RCC 7860 (cell line): ENCODE measurements around the gene FAM162A.

Experiments used
- DNase-seq: peaks from one replicate; pipeline ENCODE4 v3.0.0-alpha.2; 2015; ENCODE audit warnings: low spot score
- FAIRE-seq: peaks from 2 replicates; lab custom pipeline; 2012; peaks lifted over from hg19 to GRCh38; lab: Jason Lieb, UNC

FAM162A gene

GRCh38 chr3:122383771-122384697 is at the start of gene FAM162A:
Gene FAM162A, plus strand, starts transcription at chr3:122384182. Its CDS starts 84 bp downstream, at chr3:122384266.
- no peak for FAIRE-seq

GRCh38 chr3:122342803-122343202 is 41.2 kb upstream of the FAM162A start:
- no peak for DNase-seq

More at GRCh38 chr3:122383771-122384697, at the start of gene FAM162A:
- peak; percentile 84 for DNase-seq

GRCh38 chr3:122343654-122344053 is 40.3 kb upstream of the FAM162A start:
- DNase-seq: no peak
- FAIRE-seq: no peak

More at GRCh38 chr3:122342803-122343202, 41.2 kb upstream of the FAM162A start:
- no peak for FAIRE-seq

- FAIRE-seq (no peak), DNase-seq (no peak)
These were observed 34.8 kb upstream of the FAM162A start for GRCh38 chr3:122349171-122349570.

GRCh38 chr3:122350814-122351418 is 33.1 kb upstream of the FAM162A start:
- FAIRE-seq (no peak), DNase-seq (no peak)

- FAIRE-seq (no peak), DNase-seq (no peak)
These were observed 32.4 kb upstream of the FAM162A start for GRCh38 chr3:122351612-122352011.

- DNase-seq (no peak), FAIRE-seq (no peak)
These were observed 30.8 kb upstream of the FAM162A start for GRCh38 chr3:122353215-122353614.

GRCh38 chr3:122353893-122354401 is 30.0 kb upstream of the FAM162A start:
- FAIRE-seq: no peak
- no peak for DNase-seq

- no peak for DNase-seq
These were observed 28.4 kb upstream of the FAM162A start for GRCh38 chr3:122355612-122356011.

GRCh38 chr3:122356402-122356801 is 27.6 kb upstream of the FAM162A start:
- DNase-seq: no peak
- no peak for FAIRE-seq

More at GRCh38 chr3:122355612-122356011, 28.4 kb upstream of the FAM162A start:
- no peak for FAIRE-seq

GRCh38 chr3:122357828-122358702 is 25.9 kb upstream of the FAM162A start:
- FAIRE-seq (no peak), DNase-seq (no peak)

- no peak for DNase-seq
- no peak for FAIRE-seq
These were observed 25.3 kb upstream of the FAM162A start for GRCh38 chr3:122358703-122359032.

- DNase-seq: no peak
- no peak for FAIRE-seq
These were observed 22.0 kb upstream of the FAM162A start for GRCh38 chr3:122362026-122362425.

- FAIRE-seq (no peak), DNase-seq (no peak)
These were observed 19.5 kb upstream of the FAM162A start for GRCh38 chr3:122364490-122364889.

- DNase-seq: no peak
- no peak for FAIRE-seq
These were observed 18.9 kb upstream of the FAM162A start for GRCh38 chr3:122365073-122365472.

GRCh38 chr3:122365582-122366378 is 18.2 kb upstream of the FAM162A start:
- peak; percentile 72 for DNase-seq
- peak; percentile 87 for FAIRE-seq

- DNase-seq: peak; percentile 11
- no peak for FAIRE-seq
These were observed 17.6 kb upstream of the FAM162A start for GRCh38 chr3:122366379-122366749.

- DNase-seq (no peak), FAIRE-seq (no peak)
These were observed 9.9 kb upstream of the FAM162A start for GRCh38 chr3:122374034-122374433.

- FAIRE-seq: no peak
- no peak for DNase-seq
These were observed 6.0 kb upstream of the FAM162A start for GRCh38 chr3:122377975-122378374.
